HepG2 (cell line): ENCODE results near the gene GPC6. TPM values are rescaled to one million over a fixed set of nuclear protein-coding genes. Genes with fewer than 3 reads are reported as not detected.

Experiments
- ATAC-seq: fragments of 200-7000 bp; cut with Tn5 transposase; 3 replicates; pipeline ENCODE4 v1.9.1; 2020; ENCODE audit warnings: mild to moderate bottlenecking, moderate library complexity
- BruUV-seq: library from RNA; stranded (reverse); fragments of 400-500 nt; replicated peaks from 2 replicates; lab custom pipeline; 2021; lab: Mats Ljungman, UMichigan
- CTCF ChIA-PET: fragments of 300-600 bp; formaldehyde crosslinking; extraction: SDS; loops from one replicate; lab custom pipeline; 2021; ENCODE audit warnings: low total read pairs, inconsistent platforms, low intra/inter-chr PET ratio; lab: Yijun Ruan, JAX
- POLR2A ChIA-PET: fragments of 350-600 bp; sonication (Branson Sonifier 250); formaldehyde crosslinking; loops from one replicate; lab custom pipeline; 2020; ENCODE audit warnings: antibody characterized with exemption, inconsistent platforms; lab: Yijun Ruan, JAX
- DNase-seq: peaks from one replicate; pipeline ENCODE4 v3.0.0-alpha.2; 2015; ENCODE audit warnings: low spot score
- FAIRE-seq: peaks from 3 replicates; lab custom pipeline; 2011; peaks lifted over from hg19 to GRCh38; lab: Jason Lieb, UNC
- H2AFZ ChIP-seq: one replicate; pipeline ENCODE4 v1.6.1; 2011; ENCODE audit warnings: low read length, inconsistent platforms
- H3K27ac ChIP-seq: fragments of 300-600 bp; 3 replicates; pipeline ENCODE4 v1.8.0; 2011; ENCODE audit warnings: mixed run types, mild to moderate bottlenecking, mixed read lengths, low read length, inconsistent platforms; ENCODE audit not compliant: insufficient read depth; ENCODE audit errors: extremely low read length
- H3K27me3 ChIP-seq, 2 experiments: fragments of 200-600 bp in 1 of 2; 2 replicates in 1 of 2; 3 replicates in 1 of 2; pipeline versions ENCODE4 v1.6.0 to v1.8.0; 2011; ENCODE audit warnings: low read length in 2 of 2, mild to moderate bottlenecking in 2 of 2, moderate library complexity in 2 of 2, inconsistent platforms in 1 of 2; ENCODE audit not compliant: insufficient read depth in 2 of 2, control insufficient read depth in 1 of 2
- H3K36me3 ChIP-seq, 2 experiments: fragments of 200-600 bp in 1 of 2; replicated peaks in 1 of 2; 2 replicates in 1 of 2; 3 replicates in 1 of 2; pipeline versions ENCODE4 v1.5.1 to v1.8.0; 2011; ENCODE audit warnings: low read length in 2 of 2, inconsistent platforms in 1 of 2; ENCODE audit not compliant: insufficient read depth in 2 of 2, control insufficient read depth in 1 of 2
- H3K4me1 ChIP-seq: 2 replicates; pipeline ENCODE4 v1.5.1; 2012; ENCODE audit warnings: low read length, inconsistent platforms; ENCODE audit not compliant: insufficient read depth
- H3K4me2 ChIP-seq: 2 replicates; pipeline ENCODE4 v1.6.0; 2011; ENCODE audit warnings: low read depth, low read length, inconsistent platforms
- H3K4me3 ChIP-seq, 3 experiments: fragments of 200-600 bp in 1 of 3; sonication (generic), shearing (Covaris generic) in 1 of 3; replicated peaks in 1 of 3; 2 replicates each; pipeline ENCODE4 v1.5.1; 2011 to 2016; ENCODE audit warnings: low read length in 3 of 3, inconsistent platforms in 2 of 3, low read depth in 2 of 3, mild to moderate bottlenecking in 2 of 3, control low read depth in 1 of 3, mixed read lengths in 1 of 3; ENCODE audit not compliant: insufficient read depth in 1 of 3
- H3K79me2 ChIP-seq: one replicate; pipeline ENCODE4 v1.6.1; 2011; ENCODE audit warnings: low read length, inconsistent platforms; ENCODE audit not compliant: insufficient read depth
- H3K9ac ChIP-seq: 2 replicates; pipeline ENCODE4 v1.6.0; 2011; ENCODE audit warnings: mild to moderate bottlenecking, low read depth, low read length, inconsistent platforms; ENCODE audit not compliant: insufficient read depth
- H3K9me3 ChIP-seq: 2 replicates; pipeline ENCODE4 v1.5.1; 2012; ENCODE audit warnings: mild to moderate bottlenecking, low read length
- H4K20me1 ChIP-seq: 2 replicates; pipeline ENCODE4 v1.6.0; 2011; ENCODE audit warnings: inconsistent platforms, mild to moderate bottlenecking, low read length, moderate library complexity; ENCODE audit not compliant: insufficient read depth
- ARID2 ChIP-seq: sonication (generic); formaldehyde crosslinking; IDR thresholded peaks from 2 replicates; pipeline ENCODE4 v1.8.1; 2022; ENCODE audit warnings: mild to moderate bottlenecking, missing genetic modification reagents, borderline replicate concordance
- ATF7 ChIP-seq, 2 experiments: fragments of 450-650 bp in 1 of 2; sonication (generic) in 1 of 2; formaldehyde crosslinking in 1 of 2; IDR thresholded peaks; 2 replicates each; pipeline versions ENCODE4 v1.4.0 to v1.6.1; 2016 to 2020; ENCODE audit warnings: antibody characterized with exemption in 1 of 2, mild to moderate bottlenecking in 1 of 2, missing genetic modification reagents in 1 of 2
- KMT2B ChIP-seq: IDR thresholded peaks from 2 replicates; pipeline ENCODE4 v1.6.1; 2016; ENCODE audit warnings: missing genetic modification reagents, missing compliant biosample characterization
- MAF1 ChIP-seq: sonication (generic); formaldehyde crosslinking; IDR thresholded peaks from 2 replicates; pipeline ENCODE4 v1.5.0; 2020; ENCODE audit warnings: missing genetic modification reagents, borderline replicate concordance
- MAFF ChIP-seq: IDR thresholded peaks from 2 replicates; pipeline ENCODE4 v1.6.1; 2011; ENCODE audit warnings: low read depth, low read length, improper control_type of control experiment
- NRL ChIP-seq: sonication (generic); formaldehyde crosslinking; IDR thresholded peaks from 2 replicates; pipeline ENCODE4 v1.5.0; 2020; ENCODE audit warnings: missing genetic modification reagents, mild to moderate bottlenecking, moderate library complexity, borderline replicate concordance
- ZFP41 ChIP-seq: sonication (generic); formaldehyde crosslinking; IDR thresholded peaks from 2 replicates; pipeline ENCODE4 v1.4.0; 2020; ENCODE audit warnings: mild to moderate bottlenecking, missing genetic modification reagents, borderline replicate concordance
- ZFP91 ChIP-seq: sonication (generic); formaldehyde crosslinking; IDR thresholded peaks from 2 replicates; pipeline ENCODE4 v1.9.0; 2022; ENCODE audit warnings: missing genetic modification reagents, mild to moderate bottlenecking, borderline replicate concordance
- ZNF276 ChIP-seq: sonication (generic); formaldehyde crosslinking; IDR thresholded peaks from 2 replicates; pipeline ENCODE4 v1.4.0; 2020; ENCODE audit warnings: mild to moderate bottlenecking, low read depth, missing genetic modification reagents
- ZNF782 ChIP-seq: sonication (generic); formaldehyde crosslinking; IDR thresholded peaks from 2 replicates; pipeline ENCODE4 v1.4.0; 2020; ENCODE audit warnings: missing genetic modification reagents, mild to moderate bottlenecking, borderline replicate concordance
- ZNF841 ChIP-seq: sonication (generic); formaldehyde crosslinking; IDR thresholded peaks from 2 replicates; pipeline ENCODE4 v1.8.1; 2023; ENCODE audit warnings: missing genetic modification reagents, borderline replicate concordance
- ZNF878 ChIP-seq: sonication (generic); formaldehyde crosslinking; IDR thresholded peaks from 2 replicates; pipeline ENCODE4 v1.8.1; 2023; ENCODE audit warnings: mild to moderate bottlenecking, missing genetic modification reagents, moderate library complexity
- ZSCAN22 ChIP-seq: sonication (generic); formaldehyde crosslinking; IDR thresholded peaks from 2 replicates; pipeline ENCODE4 v1.4.0; 2020; ENCODE audit warnings: mild to moderate bottlenecking, missing genetic modification reagents
- WGBS: methylation state at CpG from one replicate; pipeline ENCODE4 v1.1.6; 2017; ENCODE audit warnings: low lambda C conversion rate; 5-methylcytosine and 5-hydroxymethylcytosine counted together
- in situ Hi-C: cut with HindIII; loops from 2 replicates; pipeline ENCODE4 v1.10.0; 2017; ENCODE audit warnings: low pct_unique_long_range_greater_than_20kb; ENCODE audit not compliant: extremely low pct_ligation_motif_present
- intact Hi-C: fragments of 100-400 bp; cut with micrococcal nuclease; formaldehyde crosslinking; loops from one replicate; pipeline ENCODE4 v1.10.0; 2022; ENCODE audit not compliant: unreplicated experiment
- polyA plus RNA-seq, 8 experiments: library from polyadenylated mRNA; depleted of rRNA in 3 of 8; stranded (reverse) in 7 of 8; unstranded in 1 of 8; fragments of >200 nt; fragmentation: Illumina TruSeq in 4 of 8; extraction: Trizol in 4 of 8; gene quantifications; 2 replicates each; pipeline versions ENCODE4 v1.2.1 to v1.2.3, GENCODE V29; 2011 to 2016; ENCODE audit warnings: low read depth in 4 of 8, missing spikeins in 1 of 8, mixed read lengths in 1 of 8; ENCODE audit not compliant: insufficient read depth in 1 of 8
- total RNA-seq, 5 experiments: library from RNA; depleted of rRNA; stranded (reverse); fragments of >200 nt; fragmentation: Illumina TruSeq; extraction: Trizol; gene quantifications; 2 replicates each; pipeline ENCODE4 v1.2.3, GENCODE V29; 2016; ENCODE audit warnings: low read depth in 1 of 5
- TF ChIP-seq, protein P1 (sequence below): conservative IDR thresholded peaks from 2 replicates; pipeline ENCODE4 v1.6.1; 2018; ENCODE audit warnings: missing genetic modification reagents

GPC6 gene
- total and polyA plus RNA-seq, 2 of the 13 experiments (the other 11 are each of a cell fraction or from before 2014, with no cell fraction given) = 24.5 to 33.9 TPM

DNA sequence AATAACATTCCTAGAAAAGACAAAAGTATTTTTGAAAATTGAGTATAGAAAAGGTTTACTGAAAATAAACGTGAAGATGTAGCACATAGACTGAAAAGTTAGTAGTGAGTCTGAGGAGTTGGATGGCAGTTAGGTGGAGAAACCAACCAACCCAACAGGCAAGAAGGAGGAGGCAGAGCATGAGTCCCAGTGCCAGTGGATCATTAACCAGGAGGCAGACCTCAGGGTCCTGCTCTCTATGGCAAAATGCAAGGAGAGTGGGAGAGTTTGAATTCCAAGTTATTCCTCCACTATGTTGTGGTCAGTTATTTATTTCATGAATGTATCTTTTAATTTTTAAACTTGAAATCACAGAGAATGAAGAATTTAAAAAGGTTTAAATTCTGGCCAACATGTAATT, 446.4 kb downstream of the GPC6 start (continued):
- no peak for TF ChIP-seq MAFF
- TF ChIP-seq ZNF782 (CRISPR knock-in tag) = no peak
- TF ChIP-seq ZNF878 (CRISPR knock-in tag) = no peak

DNA sequence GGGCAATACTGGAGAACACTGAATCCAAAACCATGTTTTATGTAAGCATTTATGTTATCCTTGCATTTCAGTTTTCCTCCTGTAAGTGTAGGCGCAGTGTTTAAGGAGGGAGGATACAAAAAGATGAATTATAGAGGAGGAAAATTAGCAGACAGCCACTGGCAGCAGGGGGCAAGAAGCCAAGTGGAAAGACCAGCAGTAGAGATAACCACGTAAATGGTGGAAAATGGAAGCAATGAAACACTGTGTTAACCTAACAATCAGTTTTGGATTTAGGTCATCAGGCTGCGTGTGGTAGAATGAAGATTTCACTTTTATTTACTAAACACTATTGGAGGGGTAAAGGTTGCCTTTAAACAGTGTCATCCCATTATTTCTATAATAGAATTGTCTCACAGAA, 447.3 kb downstream of the GPC6 start:
- intact Hi-C loops = no loop called here

DNA sequence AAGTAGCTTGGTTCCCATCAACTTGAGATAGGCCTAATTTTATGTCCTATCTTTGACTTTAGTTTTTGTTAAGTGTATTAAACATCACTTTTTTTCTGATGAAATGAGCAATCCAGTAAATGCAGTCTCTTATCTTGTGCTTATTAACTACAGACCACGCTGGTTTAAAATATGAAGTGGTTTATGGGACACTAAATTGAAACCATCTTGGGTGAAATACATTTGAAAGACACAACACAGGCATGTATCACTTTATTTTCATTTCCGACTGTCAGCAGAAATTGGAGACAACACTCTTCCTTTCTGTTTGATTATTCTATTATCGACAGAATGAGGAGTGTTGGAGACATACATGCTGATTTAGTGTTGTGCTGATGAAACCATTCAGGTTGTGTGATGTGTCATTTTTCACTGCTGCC, 447.7 kb downstream of the GPC6 start:
- Histone ChIP-seq H3K27ac (no peak overlapping the region), H3K9ac (no peak overlapping the region), H4K20me1 (no peaks in the 10 kb centered on the region), H3K9me3 (no peaks in the 10 kb centered on the region), H3K4me2 (no peak overlapping the region), H2AFZ (no peak overlapping the region), H3K4me3 (no peak overlapping the region), H3K36me3 (no peaks in the 10 kb centered on the region), H3K79me2 (no peaks in the 10 kb centered on the region), H3K27me3 (no peaks in the 10 kb centered on the region), H3K4me1 (no peaks in the 10 kb centered on the region)
- no peak for ATAC-seq
- intact Hi-C loops (no loop called here), in situ Hi-C loops (no loop called here)
- DNase-seq = no peak
- FAIRE-seq = no peak
- BruUV-seq = no TSS peak
- WGBS = 94% methylated on average over 3 of the region's 3 CpGs
- ChIA-PET CTCF (no interaction called here), POLR2A (no interaction called here)
- no peak for TF ChIP-seq ZNF276 (CRISPR knock-in tag)
- no peak for TF ChIP-seq MAF1 (CRISPR knock-in tag)
- TF ChIP-seq, protein P1, sequence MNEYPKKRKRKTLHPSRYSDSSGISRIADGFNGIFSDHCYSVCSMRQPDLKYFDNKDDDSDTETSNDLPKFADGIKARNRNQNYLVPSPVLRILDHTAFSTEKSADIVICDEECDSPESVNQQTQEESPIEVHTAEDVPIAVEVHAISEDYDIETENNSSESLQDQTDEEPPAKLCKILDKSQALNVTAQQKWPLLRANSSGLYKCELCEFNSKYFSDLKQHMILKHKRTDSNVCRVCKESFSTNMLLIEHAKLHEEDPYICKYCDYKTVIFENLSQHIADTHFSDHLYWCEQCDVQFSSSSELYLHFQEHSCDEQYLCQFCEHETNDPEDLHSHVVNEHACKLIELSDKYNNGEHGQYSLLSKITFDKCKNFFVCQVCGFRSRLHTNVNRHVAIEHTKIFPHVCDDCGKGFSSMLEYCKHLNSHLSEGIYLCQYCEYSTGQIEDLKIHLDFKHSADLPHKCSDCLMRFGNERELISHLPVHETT (CRISPR knock-in tag) = no peak
- TF ChIP-seq ZSCAN22 (CRISPR knock-in tag) = no peak
- no peak for TF ChIP-seq ZFP41 (CRISPR knock-in tag)
- no peak for TF ChIP-seq NRL
- no peak for TF ChIP-seq ZFP91
- TF ChIP-seq KMT2B (CRISPR knock-in tag) = no peak
- TF ChIP-seq ARID2 (CRISPR knock-in tag) = no peak

More for the DNA sequence above, 447.3 kb downstream of the GPC6 start:
- ChIA-PET CTCF (no interaction called here), POLR2A (no interaction called here)
- no peaks in the 10 kb centered on the region for H3K79me2 ChIP-seq
- H3K4me1 ChIP-seq = no peaks in the 10 kb centered on the region
- DNase-seq = no peak
- peak; percentile 29; the same call in 1 of the 2 replicates for TF ChIP-seq ATF7 (IDR thresholded peaks at IDR 0.05)
- no peak for TF ChIP-seq ATF7 (CRISPR knock-in tag; IDR thresholded peaks at IDR 0.05)
- no peak for TF ChIP-seq ZNF841 (CRISPR knock-in tag)
- no peaks in the 10 kb centered on the region for H3K36me3 ChIP-seq
- H3K27ac ChIP-seq = no peak overlapping the region
- no peaks in the 10 kb centered on the region for H3K27me3 ChIP-seq
- H3K9me3 ChIP-seq = no peaks in the 10 kb centered on the region
- no peak overlapping the region for H3K4me2 ChIP-seq
- no TSS peak for BruUV-seq
- no peak for FAIRE-seq
- in situ Hi-C loops = no loop called here
- no peak overlapping the region for H3K9ac ChIP-seq
- no peak overlapping the region for H2AFZ ChIP-seq
- H4K20me1 ChIP-seq = no peaks in the 10 kb centered on the region
- 100% methylated on average over 3 of the region's 3 CpGs for WGBS
- ATAC-seq = no peak
- no peak overlapping the region for H3K4me3 ChIP-seq
